ENCODE measurements around the gene MEIS1. TPM values are rescaled to one million over a fixed set of nuclear protein-coding genes. Genes with fewer than 3 reads are reported as not detected.

Gene MEIS1
- polyA plus RNA-seq, 5 donors: 145 to 178 (median 167) TPM

DNA sequence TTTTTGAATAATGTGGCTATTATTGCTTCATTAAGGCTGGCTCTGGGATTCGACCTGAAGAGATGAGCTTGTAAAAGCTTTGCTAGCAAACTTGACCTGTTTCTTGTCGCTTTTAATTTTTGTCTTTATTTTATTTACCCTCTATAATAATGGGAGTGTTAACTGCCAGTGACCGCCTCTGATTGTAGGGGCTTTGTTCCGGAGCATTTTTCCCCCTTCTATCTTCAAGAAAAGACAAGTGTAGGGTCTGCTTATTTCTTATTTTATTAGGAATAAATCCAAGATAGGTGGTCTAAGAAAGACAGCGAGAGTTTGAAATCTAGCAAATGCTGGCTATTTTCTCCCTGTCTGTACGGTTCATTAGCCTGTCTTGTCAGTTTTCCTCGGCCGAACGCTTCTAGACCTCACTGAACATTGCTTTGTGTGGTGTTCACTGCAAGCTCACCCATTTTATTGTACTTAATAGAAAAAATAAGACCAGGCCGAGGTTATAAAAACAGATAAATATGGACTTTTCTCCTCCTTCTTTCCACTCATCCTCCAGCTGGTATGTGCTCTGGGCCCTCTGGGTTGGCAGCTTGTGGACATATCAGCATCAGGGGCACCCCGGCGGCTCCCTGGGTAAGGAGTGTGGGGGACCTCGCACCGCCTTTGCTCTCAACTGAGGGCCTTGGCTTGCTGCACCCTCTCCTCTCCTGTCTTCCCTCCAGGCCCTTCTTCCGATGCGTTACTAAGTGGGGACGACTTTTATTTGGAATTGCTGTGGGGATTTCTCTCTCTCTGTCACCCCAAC, 8.5 kb downstream of the MEIS1 start:
- no peak for DNase-seq

DNA sequence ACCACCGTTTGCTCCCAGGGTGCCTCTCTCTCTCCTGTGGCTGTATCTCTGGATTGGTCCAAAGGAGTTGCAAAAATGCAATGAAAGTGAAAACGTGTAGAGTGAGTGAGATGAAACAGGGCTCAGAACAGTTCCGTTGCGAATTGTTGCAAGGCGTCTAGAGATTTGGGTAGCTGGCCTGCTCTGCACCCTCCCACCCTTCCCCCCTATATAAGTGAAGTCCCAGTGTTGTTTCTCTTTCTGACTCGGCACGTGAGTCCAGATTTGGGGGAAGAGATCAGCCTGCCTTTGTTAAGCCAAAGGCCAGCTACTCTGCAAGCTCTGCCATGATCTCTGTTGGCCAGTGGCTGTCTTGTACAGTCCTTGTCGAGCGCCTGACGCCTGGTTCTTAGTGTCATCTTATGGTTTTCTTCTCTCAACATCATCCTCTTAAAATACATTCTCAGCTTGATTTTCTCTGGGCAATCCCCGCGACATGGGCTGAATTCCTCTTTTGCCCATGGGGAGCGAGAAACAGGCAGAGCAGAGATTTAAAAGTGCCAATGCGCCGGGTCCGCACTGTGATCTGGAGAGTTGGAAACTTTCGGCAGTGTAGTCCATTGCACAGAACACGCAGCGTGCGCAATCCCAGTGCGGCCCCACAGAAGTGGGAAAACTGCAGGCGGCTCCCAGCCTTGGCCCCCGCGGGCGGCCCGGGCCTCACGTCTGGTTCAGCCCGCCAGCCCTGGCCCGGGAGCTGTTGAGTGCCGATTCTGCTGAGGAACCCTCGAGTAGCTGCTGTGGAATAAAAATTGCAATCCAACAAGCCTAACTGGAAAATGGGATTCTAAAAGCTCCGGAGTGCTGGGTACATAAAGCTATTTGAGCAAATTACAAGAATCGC, 9.3 kb downstream of the MEIS1 start:
- peak; percentile 71 to 79 for DNase-seq

DNA sequence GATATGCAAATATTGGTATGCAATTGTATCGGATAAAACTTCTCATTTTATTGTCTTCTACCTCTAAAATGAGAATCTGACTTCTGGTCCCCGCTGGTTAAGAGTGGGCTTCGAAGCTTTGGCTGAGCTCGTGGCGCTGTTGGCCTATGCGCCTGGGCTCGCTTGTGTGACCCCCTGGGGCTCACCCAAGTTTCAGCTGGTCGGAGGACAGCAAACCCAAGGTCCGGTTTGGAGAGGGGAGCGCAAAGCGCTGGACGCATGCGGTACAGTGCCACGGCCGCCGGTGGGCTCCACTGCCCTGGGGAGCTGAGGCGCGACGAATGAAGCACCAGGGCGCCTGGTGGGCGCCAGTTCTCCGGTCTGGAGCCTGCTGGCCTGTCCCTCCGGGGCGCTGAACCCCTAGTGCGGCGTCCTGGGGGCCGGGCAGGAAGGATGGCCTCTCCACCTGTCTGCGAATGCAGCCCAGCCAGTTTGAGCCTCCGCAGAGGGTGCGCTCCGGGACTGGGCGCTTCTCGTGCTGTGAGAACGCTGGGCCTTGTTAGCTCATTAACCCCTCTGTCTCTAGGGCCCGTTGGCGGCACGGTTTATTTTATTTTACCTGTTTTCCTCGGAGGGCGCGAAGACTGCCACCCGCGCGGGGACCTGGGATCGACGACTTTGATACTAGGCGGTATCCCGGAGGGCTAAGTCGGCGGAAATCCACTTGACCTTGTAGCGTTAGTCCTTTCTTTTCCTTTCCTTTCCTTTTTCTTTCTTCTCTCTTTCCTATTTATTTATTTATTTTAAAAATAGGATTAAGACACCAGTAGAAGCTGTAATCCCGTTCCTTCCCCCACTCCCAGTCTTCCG, 10.4 kb downstream of the MEIS1 start:
- DNase-seq: peak; percentile 58 to 66

DNA sequence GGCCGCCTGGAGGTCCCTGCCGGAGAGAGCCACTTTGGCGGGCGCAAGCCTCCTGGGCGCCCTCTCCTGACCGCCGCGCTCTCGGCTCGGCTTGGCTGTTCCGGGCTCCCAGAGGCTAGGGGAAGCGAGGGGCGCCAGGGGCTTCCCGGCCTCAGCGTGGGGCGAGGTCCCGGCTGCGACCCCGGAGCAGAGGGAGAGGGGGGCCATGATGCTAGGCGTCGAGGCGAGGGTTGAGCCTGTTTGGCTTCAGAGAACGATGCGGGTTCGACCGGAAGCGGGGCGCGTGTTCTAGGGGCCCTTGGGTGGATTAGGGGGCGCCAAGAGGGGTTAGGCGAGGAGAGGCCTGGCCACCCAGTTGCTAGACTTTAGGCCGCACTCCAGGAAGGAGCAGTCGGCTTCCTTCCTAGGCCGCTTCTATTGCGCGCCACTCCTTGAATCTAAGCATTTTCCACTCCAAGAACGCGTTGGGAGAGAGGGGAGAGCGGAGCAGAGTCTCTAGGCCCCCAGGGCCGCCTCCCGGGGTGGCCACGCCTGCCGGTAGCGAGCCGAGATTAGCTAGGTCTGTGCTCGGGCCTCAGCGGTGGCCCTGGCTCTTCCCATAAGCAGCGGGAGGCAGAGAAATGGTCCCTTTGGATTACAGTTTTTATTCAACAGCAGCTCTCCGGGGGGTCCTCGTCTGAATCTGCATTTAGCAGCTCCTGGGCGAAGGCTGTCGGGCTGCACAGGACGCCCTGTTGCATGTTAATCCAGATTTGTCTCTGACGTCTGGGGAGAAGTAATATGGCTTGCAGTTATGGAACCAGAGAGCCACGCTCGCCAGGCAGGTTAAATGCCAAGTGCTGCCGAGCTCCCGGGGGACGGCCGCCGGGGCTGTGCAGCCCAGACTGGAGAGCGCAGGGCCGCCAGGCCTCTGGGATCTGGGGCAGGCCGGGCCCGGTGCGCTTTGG, 11.3 kb downstream of the MEIS1 start:
- DNase-seq: peak; percentile 55 to 67

DNA sequence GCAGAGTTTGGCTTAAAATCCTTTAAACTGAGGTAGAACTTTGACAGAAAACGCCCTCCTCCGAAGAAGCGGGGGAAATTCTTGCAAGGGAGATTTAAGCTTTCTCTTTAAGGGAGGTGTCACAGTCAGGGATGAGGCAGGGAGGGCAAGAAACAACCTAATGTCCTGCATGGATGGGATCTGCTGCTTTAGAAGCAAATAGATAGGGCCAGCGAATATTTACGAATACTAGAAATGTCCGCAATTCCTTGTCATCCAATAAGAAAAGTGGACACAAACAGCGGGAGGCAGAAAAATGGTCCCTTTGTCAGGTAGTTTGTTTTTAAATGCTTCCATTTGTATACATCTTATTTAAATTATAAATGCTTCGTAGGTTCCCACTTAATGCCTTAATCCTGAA, 12.0 kb downstream of the MEIS1 start:
- no peak for DNase-seq

DNA sequence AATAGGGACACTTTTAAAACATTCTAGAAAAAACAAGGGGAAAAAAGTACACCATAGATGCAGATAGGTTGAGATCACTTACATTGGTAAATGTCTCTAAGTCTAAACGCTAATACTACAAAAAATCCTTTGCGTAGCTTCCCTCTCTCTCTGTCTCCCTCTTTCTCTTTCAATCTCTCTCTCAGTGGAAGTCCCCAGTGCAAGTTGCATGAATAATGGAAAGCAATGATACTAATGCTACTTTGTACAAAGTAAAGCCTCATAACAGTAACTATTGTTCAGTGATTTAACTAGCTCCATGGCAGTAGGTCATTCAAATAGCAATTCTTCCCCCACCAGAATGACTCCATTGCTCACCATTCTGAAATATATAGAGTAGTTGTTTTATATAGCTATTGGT, 12.8 kb downstream of the MEIS1 start:
- no peak for DNase-seq

DNA sequence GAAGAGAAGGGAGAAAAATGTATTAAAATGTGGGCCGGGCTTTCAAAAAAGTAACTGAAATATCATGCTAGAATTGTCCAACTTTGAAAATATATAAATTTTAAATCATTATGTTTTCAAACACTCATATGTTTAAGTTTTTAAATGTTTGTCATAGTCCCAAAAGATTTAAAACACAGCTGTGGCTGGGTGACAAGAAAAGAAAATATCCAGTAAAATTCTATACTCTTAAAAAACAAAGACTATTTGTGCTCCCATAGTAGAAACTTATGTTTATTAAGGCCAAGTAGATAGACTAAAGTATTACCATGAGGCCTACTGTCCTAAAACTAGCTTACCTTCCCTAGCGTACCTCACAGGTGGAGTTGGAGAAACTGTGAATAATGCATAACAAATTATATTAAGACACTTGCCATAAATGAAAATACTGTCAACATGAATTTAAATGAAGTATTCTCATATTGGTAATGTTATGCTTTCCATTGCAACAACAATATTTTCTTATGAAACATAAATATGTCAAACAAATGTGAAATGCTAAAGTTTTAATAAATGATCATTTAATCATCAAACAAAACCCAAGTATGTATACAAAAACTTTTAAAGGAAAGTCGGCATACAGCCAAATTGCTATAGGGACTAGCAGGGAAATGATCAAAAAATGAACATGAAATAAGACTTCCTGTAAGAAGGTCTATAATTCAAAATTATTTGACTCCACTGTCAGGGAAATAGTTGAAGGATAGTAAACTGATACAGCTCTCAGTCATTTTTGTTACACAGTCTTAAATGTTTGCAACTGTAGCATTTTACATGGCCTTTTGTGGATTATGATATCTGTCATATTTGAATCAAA, 13.4 kb downstream of the MEIS1 start:
- no peak for DNase-seq

DNA sequence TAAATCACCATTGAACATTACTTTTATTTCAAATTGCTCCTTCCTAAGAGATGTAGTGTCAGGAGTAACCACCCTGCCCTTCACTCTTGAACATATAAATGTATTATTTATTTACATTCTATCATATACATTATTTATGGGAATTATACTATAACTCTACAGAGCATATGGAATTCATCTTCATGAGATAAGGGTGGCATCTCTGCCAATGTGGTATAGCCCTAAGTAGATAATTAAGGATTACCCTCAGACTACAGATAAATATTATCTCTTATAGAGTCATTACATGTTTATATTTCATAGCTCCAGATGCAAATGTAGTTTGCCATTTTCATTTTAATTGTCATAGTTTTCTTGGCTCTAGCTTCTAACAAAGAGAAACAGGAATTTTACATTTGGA, 17.3 kb downstream of the MEIS1 start:
- no peak for DNase-seq

DNA sequence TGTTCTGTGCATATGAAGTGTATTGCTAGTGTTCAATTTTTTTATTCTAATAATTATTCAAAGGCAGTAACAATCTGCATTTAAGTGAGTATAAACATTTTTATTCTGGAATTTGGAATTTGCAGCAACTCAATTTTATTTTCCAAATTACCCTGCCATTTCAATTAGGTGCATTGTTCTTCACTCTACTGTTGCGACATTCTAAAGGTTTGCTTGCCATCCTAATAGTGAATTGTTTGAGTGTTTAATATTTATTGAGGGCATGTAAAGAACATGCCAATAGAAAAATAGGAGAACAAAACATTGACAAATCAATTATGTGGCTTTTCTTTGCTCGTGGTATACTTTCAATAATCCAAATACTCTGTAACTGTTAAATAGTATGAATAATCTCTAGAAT, 18.0 kb downstream of the MEIS1 start:
- no peak for DNase-seq

DNA sequence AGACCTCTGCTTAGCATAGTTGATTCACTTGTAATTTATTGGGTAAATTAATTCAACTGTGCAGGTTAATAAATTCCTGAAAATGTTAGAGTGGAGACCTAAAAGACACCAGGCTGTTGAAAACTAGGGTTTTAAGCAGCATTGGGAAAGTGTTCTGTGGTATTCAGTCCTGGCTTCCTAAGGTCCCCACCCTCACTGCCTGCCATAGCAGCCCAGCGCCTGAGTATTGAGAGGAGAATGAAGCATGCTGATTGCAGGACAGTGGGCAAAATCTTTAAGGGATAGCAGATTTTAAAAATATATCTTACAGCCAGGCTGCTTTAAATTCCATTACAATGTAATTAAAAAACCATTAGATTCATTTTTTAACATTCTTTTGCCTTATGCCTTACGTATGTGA, 20.6 kb downstream of the MEIS1 start:
- no peak for DNase-seq

DNA sequence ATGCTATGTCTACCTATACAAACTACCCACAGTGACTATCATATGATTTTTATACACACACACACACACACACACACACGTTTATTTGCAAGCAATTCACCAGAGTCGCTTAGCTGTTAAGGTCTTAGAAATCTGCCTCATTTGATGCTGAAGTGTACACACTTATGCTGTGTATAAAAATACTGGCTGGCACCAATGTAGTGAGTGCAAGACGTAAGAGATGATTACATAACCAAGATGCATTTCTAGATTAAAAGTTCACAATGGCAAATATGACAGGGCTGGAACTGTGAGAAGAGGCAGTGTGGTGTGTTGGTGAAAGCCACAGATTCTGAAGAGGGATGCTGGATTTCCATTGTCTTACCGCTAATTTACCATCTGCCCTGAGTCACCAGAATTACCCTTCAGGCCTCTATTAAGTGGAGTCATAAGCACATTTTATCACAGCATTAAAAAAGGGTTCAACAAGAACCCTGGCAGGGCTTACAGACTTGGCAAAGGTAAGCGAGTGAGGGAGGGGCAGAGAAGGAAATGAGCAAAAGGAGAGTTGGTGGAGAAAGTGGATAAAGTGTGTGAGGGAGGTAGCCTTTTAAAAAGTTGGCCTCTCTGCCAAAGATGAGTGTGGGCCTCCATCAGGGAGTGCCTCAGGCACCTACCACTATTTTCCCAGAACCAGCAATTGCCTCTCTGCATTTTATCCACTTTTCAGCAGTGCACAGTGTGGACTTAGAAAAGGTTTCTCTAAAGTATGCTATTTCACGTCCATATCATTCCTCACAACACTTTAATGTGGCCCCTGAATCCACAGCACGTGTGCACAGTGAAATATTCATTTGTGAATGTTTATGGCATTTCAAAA, 21.5 kb downstream of the MEIS1 start:
- DNase-seq: no peak

DNA sequence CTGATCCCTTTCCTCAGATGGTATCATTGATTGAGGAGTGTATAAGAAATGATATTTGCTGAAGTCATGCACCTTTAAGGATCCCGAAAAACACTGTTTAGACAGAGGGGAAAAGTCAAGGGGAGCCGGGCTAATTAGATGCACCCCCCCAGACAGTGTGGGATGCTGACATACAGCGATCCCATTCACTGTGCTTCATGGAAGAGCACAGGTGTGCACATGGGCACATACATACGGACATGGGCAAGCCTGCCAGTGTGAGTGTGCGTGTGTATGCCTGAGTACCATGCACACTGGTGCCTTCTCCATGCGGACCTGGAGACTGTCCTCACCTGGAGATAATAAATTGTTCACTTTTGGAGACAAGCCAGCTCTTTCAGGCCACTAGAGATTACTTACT, 22.6 kb downstream of the MEIS1 start:
- no peak for DNase-seq

DNA sequence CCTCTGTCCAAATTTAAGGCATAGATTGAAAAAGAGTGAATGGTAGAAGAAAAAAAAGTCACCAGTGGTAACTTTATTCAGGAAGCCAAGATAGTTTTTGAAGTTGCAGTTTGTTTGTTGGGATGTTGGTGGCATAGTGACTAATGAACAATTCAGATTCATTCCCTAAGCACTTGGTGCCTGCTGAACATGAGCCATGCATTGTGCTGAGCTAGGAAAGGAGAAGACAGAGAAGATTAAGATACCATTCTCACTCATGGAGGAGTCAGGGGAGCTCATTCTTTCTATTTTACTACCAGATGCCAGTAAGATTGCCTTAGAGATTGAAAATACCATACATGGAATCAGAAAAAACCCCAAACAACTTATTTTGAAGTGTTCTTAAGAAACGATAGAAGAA, 25.1 kb downstream of the MEIS1 start:
- DNase-seq: no peak

DNA sequence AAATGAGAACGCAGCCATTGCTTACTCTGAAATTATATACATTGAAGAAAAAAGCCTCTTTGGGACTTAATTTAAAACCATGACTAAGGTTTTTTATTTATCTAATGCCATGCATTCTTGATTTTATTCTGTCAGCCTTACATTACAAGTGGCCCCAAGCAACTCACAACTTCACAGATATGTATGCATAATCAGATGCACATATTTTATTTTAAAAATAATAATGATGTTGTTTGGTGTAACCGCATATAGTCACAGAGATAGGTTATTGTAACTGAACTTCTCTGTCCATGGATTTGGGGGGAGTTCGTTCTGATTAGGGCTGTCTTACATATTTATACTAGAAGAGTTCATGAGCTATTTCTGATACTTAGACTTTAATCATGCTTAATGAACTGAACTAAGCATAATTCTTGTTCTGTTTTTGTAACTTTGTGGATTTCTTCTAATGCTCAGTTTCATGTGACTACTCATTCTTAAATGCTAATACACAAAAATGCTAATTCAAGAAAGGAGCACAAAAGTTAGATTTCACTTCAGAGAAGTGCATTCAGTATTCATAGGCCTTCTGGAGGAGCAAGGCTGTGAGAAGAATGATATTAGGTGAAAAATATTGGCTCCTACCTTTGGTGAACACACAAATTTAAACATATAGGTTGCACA, 26.2 kb downstream of the MEIS1 start:
- DNase-seq: no peak

DNA sequence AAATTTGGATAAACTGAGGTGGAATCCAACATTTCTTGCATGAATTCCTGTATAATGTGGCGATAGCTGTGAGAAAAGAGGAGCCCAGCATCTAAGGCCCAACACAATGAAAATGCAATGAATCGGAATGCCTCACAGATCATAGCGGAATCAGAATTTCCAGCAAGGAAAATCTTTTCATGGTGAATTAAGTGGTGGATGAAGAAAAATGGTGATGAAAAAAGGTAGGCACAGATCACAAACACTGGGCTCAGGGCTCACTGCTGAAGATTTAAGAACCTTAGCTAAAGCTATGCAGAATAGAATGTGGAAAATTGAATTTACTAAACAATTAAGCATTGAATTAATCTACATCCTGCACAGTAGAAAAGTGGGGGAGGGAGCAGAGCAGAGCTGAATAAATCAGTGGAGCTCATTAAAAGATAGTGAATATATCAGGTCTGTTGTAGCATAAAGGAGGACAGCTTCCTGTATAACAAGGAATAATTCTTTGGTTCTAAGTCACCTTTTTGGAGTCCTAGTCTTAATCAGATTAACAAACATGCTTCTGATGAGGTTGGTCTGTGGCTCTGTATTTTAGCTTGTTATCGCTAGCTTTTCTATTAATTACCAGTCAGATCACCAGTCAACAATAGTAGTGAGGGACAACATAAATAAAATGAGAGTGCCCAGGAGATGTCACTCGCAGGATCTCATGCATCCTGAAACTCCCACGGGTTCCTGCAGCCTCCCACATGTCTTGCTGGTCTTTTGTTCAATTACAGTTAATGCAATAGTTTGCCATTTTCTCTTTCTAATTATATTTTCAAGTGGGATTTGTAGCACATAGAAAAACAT, 27.0 kb downstream of the MEIS1 start:
- no peak for DNase-seq

DNA sequence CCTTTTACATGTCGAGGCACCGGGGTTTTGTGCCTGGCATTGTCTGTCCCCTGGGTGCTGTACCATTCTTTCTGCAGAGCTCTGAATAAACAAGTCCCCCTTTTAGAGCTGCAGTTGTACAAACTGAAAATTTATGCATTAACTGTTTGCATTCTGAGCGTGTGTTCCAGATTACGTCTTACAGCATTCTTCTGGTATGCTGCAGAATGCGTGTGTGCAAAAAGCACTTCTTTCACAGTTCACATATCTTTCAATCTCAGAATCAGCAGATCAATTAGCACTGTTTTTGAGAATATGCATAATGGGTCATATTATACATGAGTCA, 27.5 kb downstream of the MEIS1 start:
- DNase-seq: no peak

DNA sequence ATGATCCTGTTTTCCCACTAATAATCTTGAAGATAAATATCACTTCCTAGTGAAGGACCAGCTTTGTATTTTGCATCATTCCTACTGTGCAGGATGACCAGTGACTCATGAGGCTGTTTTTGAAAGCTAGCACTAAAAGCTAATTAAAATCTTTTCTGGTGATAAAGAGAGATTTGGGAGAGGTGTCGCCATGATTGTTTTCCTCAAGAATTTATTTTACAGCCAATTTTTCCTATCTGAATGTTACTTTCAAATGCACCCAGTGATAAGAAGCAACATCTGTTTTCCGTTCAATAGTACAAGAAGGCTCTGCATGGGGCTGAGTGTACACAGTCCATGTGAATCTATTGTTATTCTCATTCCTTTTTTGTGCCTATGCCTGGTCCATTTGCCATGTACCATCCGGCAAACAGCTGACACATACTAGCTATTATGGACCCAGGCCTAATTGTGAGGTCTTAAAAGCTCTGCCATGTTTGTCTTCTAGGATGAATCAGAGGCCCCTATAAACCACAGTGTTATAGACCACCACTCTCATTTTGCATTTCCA, 28.4 kb downstream of the MEIS1 start:
- no peak for DNase-seq
